BE2C (cell line): ENCODE results near the gene PHLDB2.

Experiments used
- DNase-seq: peaks from one replicate; pipeline ENCODE4 v3.0.0-alpha.2; 2020
- H3K27me3 ChIP-seq: fragments of 250-450 bp; sonication (Bioruptor Pico); 2 replicates; pipeline ENCODE4 v1.5.1; 2020; ENCODE audit warnings: mild to moderate bottlenecking
- H3K36me3 ChIP-seq: fragments of 250-450 bp; sonication (Bioruptor Pico); 2 replicates; pipeline ENCODE4 v1.5.1; 2020; ENCODE audit warnings: mild to moderate bottlenecking
- H3K4me1 ChIP-seq: fragments of 250-450 bp; sonication (Bioruptor Pico); 2 replicates; pipeline ENCODE4 v1.5.1; 2020
- H3K4me3 ChIP-seq: 2 replicates; pipeline ENCODE4 v1.5.1; 2011; ENCODE audit warnings: low read depth, low read length
- H3K9me3 ChIP-seq: fragments of 250-450 bp; sonication (Bioruptor Pico); 2 replicates; pipeline ENCODE4 v1.5.1; 2020
- TF ChIP-seq, protein P1 (sequence below): IDR thresholded peaks from 2 replicates; pipeline ENCODE4 v1.5.1; 2012; ENCODE audit warnings: mild to moderate bottlenecking, low read depth, low read length

Gene PHLDB2

DNA sequence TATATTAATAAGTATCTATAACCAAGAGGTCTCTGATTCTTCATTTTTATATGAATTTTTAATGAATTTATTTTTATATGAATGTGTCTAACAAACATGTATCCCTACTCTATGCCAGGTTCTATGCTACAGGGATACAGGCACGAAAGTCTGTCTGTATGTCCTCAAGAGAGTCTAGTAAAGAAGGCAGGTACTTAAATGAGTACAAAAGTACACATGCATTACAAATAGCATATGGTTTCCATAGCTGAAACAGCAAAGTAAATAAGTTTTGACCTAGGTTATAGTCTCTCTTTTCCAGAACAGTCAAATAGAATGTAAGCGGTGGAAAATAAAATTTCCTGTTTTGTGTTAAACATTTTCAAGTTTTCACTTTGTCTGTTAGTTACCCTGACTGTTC is 106.4 kb downstream of the PHLDB2 start:
- no peaks in the 10 kb centered on the region for H3K36me3 ChIP-seq
- no peaks in the 10 kb centered on the region for H3K9me3 ChIP-seq
- no peak overlapping the region for H3K4me3 ChIP-seq
- TF ChIP-seq, protein P1, sequence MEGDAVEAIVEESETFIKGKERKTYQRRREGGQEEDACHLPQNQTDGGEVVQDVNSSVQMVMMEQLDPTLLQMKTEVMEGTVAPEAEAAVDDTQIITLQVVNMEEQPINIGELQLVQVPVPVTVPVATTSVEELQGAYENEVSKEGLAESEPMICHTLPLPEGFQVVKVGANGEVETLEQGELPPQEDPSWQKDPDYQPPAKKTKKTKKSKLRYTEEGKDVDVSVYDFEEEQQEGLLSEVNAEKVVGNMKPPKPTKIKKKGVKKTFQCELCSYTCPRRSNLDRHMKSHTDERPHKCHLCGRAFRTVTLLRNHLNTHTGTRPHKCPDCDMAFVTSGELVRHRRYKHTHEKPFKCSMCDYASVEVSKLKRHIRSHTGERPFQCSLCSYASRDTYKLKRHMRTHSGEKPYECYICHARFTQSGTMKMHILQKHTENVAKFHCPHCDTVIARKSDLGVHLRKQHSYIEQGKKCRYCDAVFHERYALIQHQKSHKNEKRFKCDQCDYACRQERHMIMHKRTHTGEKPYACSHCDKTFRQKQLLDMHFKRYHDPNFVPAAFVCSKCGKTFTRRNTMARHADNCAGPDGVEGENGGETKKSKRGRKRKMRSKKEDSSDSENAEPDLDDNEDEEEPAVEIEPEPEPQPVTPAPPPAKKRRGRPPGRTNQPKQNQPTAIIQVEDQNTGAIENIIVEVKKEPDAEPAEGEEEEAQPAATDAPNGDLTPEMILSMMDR = no peak
- no peaks in the 10 kb centered on the region; the same call in 1 of the 2 replicates for H3K4me1 ChIP-seq
- no peak for DNase-seq
- H3K27me3 ChIP-seq = peaks cover 18% of the 10 kb centered on the region

- DNase-seq = no peak
- peaks cover 18% of the 10 kb centered on the region for H3K27me3 ChIP-seq
- TF ChIP-seq, protein P1 = no peak
These were observed 108.0 kb downstream of the PHLDB2 start for GRCh38 chr3:111967068-111967467.

DNA sequence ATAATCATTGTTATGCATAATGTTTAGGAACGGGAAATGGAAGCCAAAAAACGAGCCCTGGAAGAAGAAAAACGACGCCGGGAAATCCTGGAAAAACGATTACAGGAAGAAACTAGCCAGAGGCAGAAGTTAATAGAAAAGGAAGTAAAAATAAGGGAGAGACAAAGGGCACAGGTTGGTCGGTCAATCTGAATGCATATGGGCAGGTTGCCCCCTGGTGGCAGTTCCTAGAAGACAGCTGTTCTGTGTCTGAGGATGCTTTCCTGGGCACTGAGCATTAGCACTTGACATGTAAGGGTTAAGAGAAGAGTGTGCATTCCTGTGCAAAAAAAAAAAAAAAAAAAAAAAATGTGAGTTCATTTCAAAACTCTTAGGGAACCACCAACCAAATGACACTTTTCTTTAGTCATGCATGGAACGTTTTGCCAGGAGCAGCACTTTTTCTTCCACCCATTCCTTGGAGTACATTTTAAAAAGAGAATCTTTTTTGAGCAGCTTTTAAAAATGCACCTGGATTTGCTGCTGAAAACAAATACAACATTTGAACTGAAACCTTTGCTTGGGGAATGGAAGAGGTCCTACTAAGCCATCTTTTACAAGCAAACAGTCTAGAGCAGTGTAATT is 108.7 kb downstream of the PHLDB2 start:
- no peak overlapping the region for H3K4me3 ChIP-seq
- TF ChIP-seq, protein P1 = peak; percentile 92
- no peaks in the 10 kb centered on the region for H3K9me3 ChIP-seq
- no peaks in the 10 kb centered on the region for H3K36me3 ChIP-seq
- DNase-seq = peak; percentile 80
- H3K4me1 ChIP-seq = no peaks in the 10 kb centered on the region; the same call in 1 of the 2 replicates
- peaks cover 18% of the 10 kb centered on the region for H3K27me3 ChIP-seq

More at GRCh38 chr3:111967068-111967467, 108.0 kb downstream of the PHLDB2 start:
- Histone ChIP-seq H3K36me3 (no peaks in the 10 kb centered on the region), H3K4me1 (no peaks in the 10 kb centered on the region; the same call in 1 of the 2 replicates), H3K4me3 (no peak overlapping the region), H3K9me3 (no peaks in the 10 kb centered on the region)

- no peak for DNase-seq
- peaks cover 18% of the 10 kb centered on the region for H3K27me3 ChIP-seq
- no peak overlapping the region for H3K4me3 ChIP-seq
- H3K4me1 ChIP-seq = no peaks in the 10 kb centered on the region; the same call in 1 of the 2 replicates
- TF ChIP-seq, protein P1 = no peak
- no peaks in the 10 kb centered on the region for H3K9me3 ChIP-seq
- H3K36me3 ChIP-seq = no peaks in the 10 kb centered on the region
These were observed 109.4 kb downstream of the PHLDB2 start for GRCh38 chr3:111968319-111969054.

GRCh38 chr3:111970376-111970775 is 111.3 kb downstream of the PHLDB2 start:
- Histone ChIP-seq H3K9me3 (no peaks in the 10 kb centered on the region), H3K4me3 (no peak overlapping the region), H3K27me3 (peaks cover 18% of the 10 kb centered on the region), H3K4me1 (no peaks in the 10 kb centered on the region; the same call in 1 of the 2 replicates), H3K36me3 (no peaks in the 10 kb centered on the region)
- DNase-seq = no peak
- TF ChIP-seq, protein P1 = no peak

GRCh38 chr3:111971533-111972130 is 112.6 kb downstream of the PHLDB2 start:
- H3K4me3 ChIP-seq = no peak overlapping the region
- H3K36me3 ChIP-seq = no peaks in the 10 kb centered on the region
- no peaks in the 10 kb centered on the region for H3K9me3 ChIP-seq
- peaks cover 18% of the 10 kb centered on the region for H3K27me3 ChIP-seq
- H3K4me1 ChIP-seq = no peaks in the 10 kb centered on the region; the same call in 1 of the 2 replicates
- TF ChIP-seq, protein P1 = no peak
- DNase-seq = no peak
